ENCODE data around the gene CDKN2B. TPM values are rescaled to one million over a fixed set of nuclear protein-coding genes. Genes with fewer than 3 reads are reported as not detected.

Gene CDKN2B
- total and polyA plus RNA-seq, 2 of the 13 experiments (the other 11 are each of a cell fraction or from before 2014, with no cell fraction given) = 1.4 to 1.5 TPM

DNA sequence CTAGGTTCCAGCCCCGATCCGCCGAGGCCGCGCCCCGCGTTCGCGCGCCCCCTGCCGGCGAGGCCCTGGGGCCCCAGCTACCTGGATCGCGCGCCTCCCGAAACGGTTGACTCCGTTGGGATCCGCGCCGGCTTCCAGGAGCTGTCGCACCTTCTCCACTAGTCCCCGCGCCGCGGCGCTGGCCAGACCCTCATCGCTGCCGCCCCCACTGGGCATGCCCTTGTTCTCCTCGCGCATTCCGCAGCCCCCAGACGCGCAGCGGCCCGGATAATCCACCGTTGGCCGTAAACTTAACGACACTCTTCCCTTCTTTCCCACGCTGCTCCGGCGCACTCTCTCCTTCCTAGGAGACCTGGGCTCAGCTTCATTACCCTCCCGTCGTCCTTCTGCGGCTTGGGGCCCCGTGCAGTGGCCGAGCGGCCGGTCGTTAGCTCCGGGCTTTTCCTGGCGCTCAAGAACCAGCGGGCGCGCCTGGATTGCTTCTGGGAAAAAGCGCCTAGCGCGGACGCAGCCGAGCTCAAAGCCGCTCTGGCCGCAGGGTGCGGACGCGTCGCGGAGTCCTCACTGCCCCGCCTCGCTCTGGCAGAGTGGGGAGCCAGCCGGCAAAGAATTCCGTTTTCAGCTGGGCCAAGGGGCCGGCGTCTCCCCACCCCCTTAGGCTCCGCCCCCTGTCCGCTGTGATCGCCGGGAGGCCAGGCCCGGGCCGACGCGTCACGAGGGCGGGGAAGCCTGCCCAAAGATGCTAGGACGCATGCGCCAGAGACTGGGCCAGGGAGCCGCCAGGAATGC lies at the start of gene CDKN2B (continued):
- TF ChIP-seq, protein P1, sequence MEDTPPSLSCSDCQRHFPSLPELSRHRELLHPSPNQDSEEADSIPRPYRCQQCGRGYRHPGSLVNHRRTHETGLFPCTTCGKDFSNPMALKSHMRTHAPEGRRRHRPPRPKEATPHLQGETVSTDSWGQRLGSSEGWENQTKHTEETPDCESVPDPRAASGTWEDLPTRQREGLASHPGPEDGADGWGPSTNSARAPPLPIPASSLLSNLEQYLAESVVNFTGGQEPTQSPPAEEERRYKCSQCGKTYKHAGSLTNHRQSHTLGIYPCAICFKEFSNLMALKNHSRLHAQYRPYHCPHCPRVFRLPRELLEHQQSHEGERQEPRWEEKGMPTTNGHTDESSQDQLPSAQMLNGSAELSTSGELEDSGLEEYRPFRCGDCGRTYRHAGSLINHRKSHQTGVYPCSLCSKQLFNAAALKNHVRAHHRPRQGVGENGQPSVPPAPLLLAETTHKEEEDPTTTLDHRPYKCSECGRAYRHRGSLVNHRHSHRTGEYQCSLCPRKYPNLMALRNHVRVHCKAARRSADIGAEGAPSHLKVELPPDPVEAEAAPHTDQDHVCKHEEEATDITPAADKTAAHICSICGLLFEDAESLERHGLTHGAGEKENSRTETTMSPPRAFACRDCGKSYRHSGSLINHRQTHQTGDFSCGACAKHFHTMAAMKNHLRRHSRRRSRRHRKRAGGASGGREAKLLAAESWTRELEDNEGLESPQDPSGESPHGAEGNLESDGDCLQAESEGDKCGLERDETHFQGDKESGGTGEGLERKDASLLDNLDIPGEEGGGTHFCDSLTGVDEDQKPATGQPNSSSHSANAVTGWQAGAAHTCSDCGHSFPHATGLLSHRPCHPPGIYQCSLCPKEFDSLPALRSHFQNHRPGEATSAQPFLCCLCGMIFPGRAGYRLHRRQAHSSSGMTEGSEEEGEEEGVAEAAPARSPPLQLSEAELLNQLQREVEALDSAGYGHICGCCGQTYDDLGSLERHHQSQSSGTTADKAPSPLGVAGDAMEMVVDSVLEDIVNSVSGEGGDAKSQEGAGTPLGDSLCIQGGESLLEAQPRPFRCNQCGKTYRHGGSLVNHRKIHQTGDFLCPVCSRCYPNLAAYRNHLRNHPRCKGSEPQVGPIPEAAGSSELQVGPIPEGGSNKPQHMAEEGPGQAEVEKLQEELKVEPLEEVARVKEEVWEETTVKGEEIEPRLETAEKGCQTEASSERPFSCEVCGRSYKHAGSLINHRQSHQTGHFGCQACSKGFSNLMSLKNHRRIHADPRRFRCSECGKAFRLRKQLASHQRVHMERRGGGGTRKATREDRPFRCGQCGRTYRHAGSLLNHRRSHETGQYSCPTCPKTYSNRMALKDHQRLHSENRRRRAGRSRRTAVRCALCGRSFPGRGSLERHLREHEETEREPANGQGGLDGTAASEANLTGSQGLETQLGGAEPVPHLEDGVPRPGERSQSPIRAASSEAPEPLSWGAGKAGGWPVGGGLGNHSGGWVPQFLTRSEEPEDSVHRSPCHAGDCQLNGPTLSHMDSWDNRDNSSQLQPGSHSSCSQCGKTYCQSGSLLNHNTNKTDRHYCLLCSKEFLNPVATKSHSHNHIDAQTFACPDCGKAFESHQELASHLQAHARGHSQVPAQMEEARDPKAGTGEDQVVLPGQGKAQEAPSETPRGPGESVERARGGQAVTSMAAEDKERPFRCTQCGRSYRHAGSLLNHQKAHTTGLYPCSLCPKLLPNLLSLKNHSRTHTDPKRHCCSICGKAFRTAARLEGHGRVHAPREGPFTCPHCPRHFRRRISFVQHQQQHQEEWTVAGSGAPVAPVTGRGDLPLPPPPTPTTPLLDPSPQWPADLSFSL (CRISPR knock-in tag; IDR thresholded peaks at IDR 0.05) = no peak
- no peak for TF ChIP-seq ZNF572 (CRISPR knock-in tag; IDR thresholded peaks at IDR 0.05)
- TF ChIP-seq DDIT3 (CRISPR knock-in tag; IDR thresholded peaks at IDR 0.05) = no peak
- TF ChIP-seq PITX1 (CRISPR knock-in tag; IDR thresholded peaks at IDR 0.05) = no peak
- TF ChIP-seq PCBP1 (IDR thresholded peaks at IDR 0.05; ENCODE audit: borderline replicate concordance, low read depth, low read length) = no peak
- TF ChIP-seq ZBTB20 (CRISPR knock-in tag; IDR thresholded peaks at IDR 0.05; ENCODE audit: borderline replicate concordance, low read depth) = no peak
- TF ChIP-seq SMAD9 (CRISPR knock-in tag; IDR thresholded peaks at IDR 0.05) = no peak
- TF ChIP-seq, protein P2, sequence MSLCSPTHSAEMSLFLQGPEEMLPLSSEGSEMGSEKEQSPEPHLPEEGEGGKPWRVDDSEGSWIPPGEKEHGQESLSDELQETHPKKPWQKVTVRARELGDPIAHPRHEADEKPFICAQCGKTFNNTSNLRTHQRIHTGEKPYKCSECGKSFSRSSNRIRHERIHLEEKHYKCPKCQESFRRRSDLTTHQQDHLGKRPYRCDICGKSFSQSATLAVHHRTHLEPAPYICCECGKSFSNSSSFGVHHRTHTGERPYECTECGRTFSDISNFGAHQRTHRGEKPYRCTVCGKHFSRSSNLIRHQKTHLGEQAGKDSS (CRISPR knock-in tag; IDR thresholded peaks at IDR 0.05; ENCODE audit: borderline replicate concordance, low read depth) = peak; percentile 71; the same call in 1 of the 2 replicates
- no peak for TF ChIP-seq ZNF275 (CRISPR knock-in tag; IDR thresholded peaks at IDR 0.05; ENCODE audit: borderline replicate concordance)
- TF ChIP-seq HIVEP1 (CRISPR knock-in tag; IDR thresholded peaks at IDR 0.05) = peak; percentile 64; the same call in 1 of the 2 replicates
- TF ChIP-seq ZSCAN20 (CRISPR knock-in tag; IDR thresholded peaks at IDR 0.05; ENCODE audit: borderline replicate concordance) = no peak
- 0 out of 2 replicates have a peak, but pooled peaks have one; percentile 43 for TF ChIP-seq ZNF878 (CRISPR knock-in tag; IDR thresholded peaks at IDR 0.05)
- 0 out of 4 replicates have a peak, but pooled peaks of 1 of the 2 experiments have one; percentile 20 for TF ChIP-seq KLF16 (CRISPR knock-in tag; IDR thresholded peaks at IDR 0.05)
- TF ChIP-seq TBL1XR1 (IDR thresholded peaks at IDR 0.05; ENCODE audit: borderline replicate concordance, low read length, partially characterized antibody) = no peak
- no peak for TF ChIP-seq ZNF841 (CRISPR knock-in tag; IDR thresholded peaks at IDR 0.05; ENCODE audit: borderline replicate concordance)
- TF ChIP-seq ZFP37 (CRISPR knock-in tag; IDR thresholded peaks at IDR 0.05; ENCODE audit: borderline replicate concordance) = no peak
- TF ChIP-seq HES4 (CRISPR knock-in tag; IDR thresholded peaks at IDR 0.05; ENCODE audit: borderline replicate concordance) = no peak
- TF ChIP-seq ZNF337 (CRISPR knock-in tag; IDR thresholded peaks at IDR 0.05; ENCODE audit: borderline replicate concordance, low read depth) = 0 out of 2 replicates have a peak, but pooled peaks have one; percentile 32
